Measurements from ENCODE around the gene GCNT2.

DNA sequence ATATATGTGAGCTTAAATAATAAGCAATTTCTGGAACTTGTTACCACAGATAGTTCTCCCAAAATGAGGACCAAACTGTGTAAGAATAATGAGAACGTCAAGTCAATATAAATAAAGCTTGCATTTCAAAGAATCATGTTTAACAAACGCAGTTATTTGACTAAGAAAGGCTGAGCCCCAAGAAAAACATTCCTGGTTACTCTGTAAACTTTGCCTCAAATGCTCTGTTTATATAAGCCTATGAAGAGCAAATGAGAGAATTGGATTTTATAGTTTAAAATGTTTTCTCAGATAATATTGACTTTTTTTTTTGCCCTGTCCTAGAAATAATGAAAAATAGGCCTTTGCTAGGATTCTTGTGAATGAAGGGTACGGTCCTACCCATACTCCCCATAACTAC is 91.9 kb downstream of the GCNT2 start:
- TF ChIP-seq, protein P1, sequence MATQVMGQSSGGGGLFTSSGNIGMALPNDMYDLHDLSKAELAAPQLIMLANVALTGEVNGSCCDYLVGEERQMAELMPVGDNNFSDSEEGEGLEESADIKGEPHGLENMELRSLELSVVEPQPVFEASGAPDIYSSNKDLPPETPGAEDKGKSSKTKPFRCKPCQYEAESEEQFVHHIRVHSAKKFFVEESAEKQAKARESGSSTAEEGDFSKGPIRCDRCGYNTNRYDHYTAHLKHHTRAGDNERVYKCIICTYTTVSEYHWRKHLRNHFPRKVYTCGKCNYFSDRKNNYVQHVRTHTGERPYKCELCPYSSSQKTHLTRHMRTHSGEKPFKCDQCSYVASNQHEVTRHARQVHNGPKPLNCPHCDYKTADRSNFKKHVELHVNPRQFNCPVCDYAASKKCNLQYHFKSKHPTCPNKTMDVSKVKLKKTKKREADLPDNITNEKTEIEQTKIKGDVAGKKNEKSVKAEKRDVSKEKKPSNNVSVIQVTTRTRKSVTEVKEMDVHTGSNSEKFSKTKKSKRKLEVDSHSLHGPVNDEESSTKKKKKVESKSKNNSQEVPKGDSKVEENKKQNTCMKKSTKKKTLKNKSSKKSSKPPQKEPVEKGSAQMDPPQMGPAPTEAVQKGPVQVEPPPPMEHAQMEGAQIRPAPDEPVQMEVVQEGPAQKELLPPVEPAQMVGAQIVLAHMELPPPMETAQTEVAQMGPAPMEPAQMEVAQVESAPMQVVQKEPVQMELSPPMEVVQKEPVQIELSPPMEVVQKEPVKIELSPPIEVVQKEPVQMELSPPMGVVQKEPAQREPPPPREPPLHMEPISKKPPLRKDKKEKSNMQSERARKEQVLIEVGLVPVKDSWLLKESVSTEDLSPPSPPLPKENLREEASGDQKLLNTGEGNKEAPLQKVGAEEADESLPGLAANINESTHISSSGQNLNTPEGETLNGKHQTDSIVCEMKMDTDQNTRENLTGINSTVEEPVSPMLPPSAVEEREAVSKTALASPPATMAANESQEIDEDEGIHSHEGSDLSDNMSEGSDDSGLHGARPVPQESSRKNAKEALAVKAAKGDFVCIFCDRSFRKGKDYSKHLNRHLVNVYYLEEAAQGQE (IDR thresholded peaks at IDR 0.05; ENCODE audit: insufficient read depth in 1 of 2, low read depth in 2 of 2, low read length in 2 of 2) = no peak
- TF ChIP-seq POLR2AphosphoS5 (IDR thresholded peaks at IDR 0.05; ENCODE audit: low read depth, low read length) (no peak), SIN3A (IDR thresholded peaks at IDR 0.05; ENCODE audit: borderline replicate concordance, insufficient read depth, low read length) (no peak), TAF1 (IDR thresholded peaks at IDR 0.05; ENCODE audit: borderline replicate concordance, insufficient read depth, low read length) (no peak)
